Right lobe of liver (tissue), 4 donors: ENCODE data around the gene ST8SIA4.

Experiments used
- POLR2A ChIP-seq: fragments of 450-650 bp; IDR thresholded peaks from one replicate; pipeline ENCODE4 v1.6.1; 2017; ENCODE audit warnings: antibody characterized with exemption, mild to moderate bottlenecking
- TF ChIP-seq, protein P1 (sequence below), 4 donors: fragments of 200-600 bp in 3 of 4; fragments of 450-650 bp in 1 of 4; IDR thresholded peaks; one replicate each; pipeline versions ENCODE4 v1.5.1 to v1.8.0; 2016 to 2022; ENCODE audit warnings: antibody characterized with exemption in 4 of 4, mild to moderate bottlenecking in 2 of 4
- donor health status: DM: no; HTN: no; CAD: no.
- donor health status: DM: no; HTN: no; CAD: no.
- donor health status: DM: no; HTN: yes; CAD: no.

DNA sequence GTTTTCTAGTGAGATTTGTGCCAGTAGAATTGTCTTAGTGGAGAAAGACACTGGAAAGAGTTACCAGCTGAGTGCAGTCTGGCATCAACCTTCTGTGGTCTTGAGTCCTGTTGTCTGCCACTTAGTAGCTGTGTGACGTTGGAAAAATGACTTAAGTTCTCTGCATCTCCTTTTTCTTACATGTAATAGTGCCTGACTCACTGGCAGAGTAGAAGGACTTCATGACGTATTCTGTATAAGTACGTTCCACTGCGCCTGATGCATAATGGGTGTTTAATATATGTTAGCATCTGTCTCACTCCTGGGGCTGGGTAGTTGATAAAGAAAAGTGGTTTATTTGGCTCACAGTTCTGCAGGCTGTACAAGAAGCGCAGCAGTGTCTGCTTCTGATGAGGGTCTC lies 144.8 kb downstream of the ST8SIA4 start:
- TF ChIP-seq POLR2A, result no peak
- TF ChIP-seq, protein P1, sequence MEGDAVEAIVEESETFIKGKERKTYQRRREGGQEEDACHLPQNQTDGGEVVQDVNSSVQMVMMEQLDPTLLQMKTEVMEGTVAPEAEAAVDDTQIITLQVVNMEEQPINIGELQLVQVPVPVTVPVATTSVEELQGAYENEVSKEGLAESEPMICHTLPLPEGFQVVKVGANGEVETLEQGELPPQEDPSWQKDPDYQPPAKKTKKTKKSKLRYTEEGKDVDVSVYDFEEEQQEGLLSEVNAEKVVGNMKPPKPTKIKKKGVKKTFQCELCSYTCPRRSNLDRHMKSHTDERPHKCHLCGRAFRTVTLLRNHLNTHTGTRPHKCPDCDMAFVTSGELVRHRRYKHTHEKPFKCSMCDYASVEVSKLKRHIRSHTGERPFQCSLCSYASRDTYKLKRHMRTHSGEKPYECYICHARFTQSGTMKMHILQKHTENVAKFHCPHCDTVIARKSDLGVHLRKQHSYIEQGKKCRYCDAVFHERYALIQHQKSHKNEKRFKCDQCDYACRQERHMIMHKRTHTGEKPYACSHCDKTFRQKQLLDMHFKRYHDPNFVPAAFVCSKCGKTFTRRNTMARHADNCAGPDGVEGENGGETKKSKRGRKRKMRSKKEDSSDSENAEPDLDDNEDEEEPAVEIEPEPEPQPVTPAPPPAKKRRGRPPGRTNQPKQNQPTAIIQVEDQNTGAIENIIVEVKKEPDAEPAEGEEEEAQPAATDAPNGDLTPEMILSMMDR (IDR thresholded peaks at IDR 0.05), result no peak
